Hepatic stellate cell (primary cell): ENCODE data around the gene CCNH.

Experiments used
- DNase-seq: peaks from one replicate; pipeline ENCODE4 v3.0.0; 2011; ENCODE audit warnings: low spot score

CCNH gene

GRCh38 chr5:87403409-87403808 is 9.3 kb downstream of the CCNH start:
- DNase-seq, result no peak

GRCh38 chr5:87401626-87402025 is 11.1 kb downstream of the CCNH start:
- DNase-seq, result no peak

- DNase-seq, result peak; percentile 8
Measured at GRCh38 chr5:87400305-87400899, 12.3 kb downstream of the CCNH start.

GRCh38 chr5:87399720-87400119 is 13.0 kb downstream of the CCNH start:
- DNase-seq, result no peak

GRCh38 chr5:87398981-87399614 is 13.6 kb downstream of the CCNH start:
- no peak for DNase-seq

GRCh38 chr5:87394411-87395165 is 18.1 kb downstream of the CCNH start:
- DNase-seq, result peak; percentile 2

GRCh38 chr5:87393331-87393730 is 19.4 kb downstream of the CCNH start:
- peak; percentile 13 for DNase-seq

- no peak for DNase-seq
Measured at GRCh38 chr5:87392801-87393200, 19.9 kb downstream of the CCNH start.

GRCh38 chr5:87392170-87392569 is 20.6 kb downstream of the CCNH start:
- no peak for DNase-seq

GRCh38 chr5:87390576-87391199 is 22.0 kb downstream of the CCNH start:
- no peak for DNase-seq

- no peak for DNase-seq
Measured at GRCh38 chr5:87390075-87390474, 22.7 kb downstream of the CCNH start.

GRCh38 chr5:87389296-87390034 is 23.3 kb downstream of the CCNH start:
- no peak for DNase-seq

GRCh38 chr5:87388129-87388528 is 24.6 kb downstream of the CCNH start:
- no peak for DNase-seq

- DNase-seq, result no peak
Measured at GRCh38 chr5:87385802-87386201, 26.9 kb downstream of the CCNH start.

- peak; percentile 16 for DNase-seq
Measured at GRCh38 chr5:87383216-87383615, 29.5 kb downstream of the CCNH start.

- no peak for DNase-seq
Measured at GRCh38 chr5:87382224-87382623, 30.5 kb downstream of the CCNH start.

GRCh38 chr5:87372705-87373104 is 40.0 kb downstream of the CCNH start:
- no peak for DNase-seq

GRCh38 chr5:87369431-87369830 is 43.3 kb downstream of the CCNH start:
- no peak for DNase-seq

GRCh38 chr5:87368601-87369000 is 44.1 kb downstream of the CCNH start:
- DNase-seq, result no peak

GRCh38 chr5:87367243-87367642 is 45.5 kb downstream of the CCNH start:
- DNase-seq, result no peak

- no peak for DNase-seq
Measured at GRCh38 chr5:87361536-87362213, 51.1 kb downstream of the CCNH start.

- no peak for DNase-seq
Measured at GRCh38 chr5:87361031-87361445, 51.7 kb downstream of the CCNH start.
